ENCODE measurements around the gene FTO. TPM values are rescaled to one million over a fixed set of nuclear protein-coding genes. Genes with fewer than 3 reads are reported as not detected.

FTO gene
- total and polyA plus RNA-seq, 5 donors from 2014 or later, result 58.6 to 97.6 (median 93.4) TPM

DNA sequence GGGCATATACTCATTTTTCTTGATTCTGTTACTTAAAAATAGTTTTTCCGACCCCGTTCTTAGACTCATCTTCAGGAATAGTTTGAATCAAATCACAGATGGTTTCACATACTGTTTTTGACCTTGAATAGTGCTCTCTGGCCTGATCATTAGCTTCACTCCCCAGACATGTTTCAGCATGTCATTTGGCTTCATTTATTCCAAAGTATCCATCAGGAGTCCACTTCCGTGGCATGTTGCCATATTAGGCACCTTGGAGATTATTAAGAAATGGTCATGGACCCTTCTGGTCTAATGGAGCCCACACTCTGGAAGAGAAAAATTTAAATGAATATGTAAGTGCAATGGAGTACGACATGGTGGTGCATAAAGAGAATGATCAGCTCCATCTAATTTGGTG is 222.3 kb downstream of the FTO start:
- no peak overlapping the region for H3K4me3 Mint-ChIP-seq
- Histone ChIP-seq H3K9me3 (ENCODE audit: control insufficient read depth in 2 of 2, low read length in 2 of 2) (no peaks in the 10 kb centered on the region), H3K36me3 (ENCODE audit: control insufficient read depth, insufficient read depth, low read length) (no peaks in the 10 kb centered on the region), H3K27ac (ENCODE audit: insufficient read depth, low read length, poor library complexity, severe bottlenecking) (no peak overlapping the region), H3K4me3 (ENCODE audit: low read depth, low read length) (no peak overlapping the region), H3K27me3 (ENCODE audit: control insufficient read depth, insufficient read depth, low read length) (no peaks in the 10 kb centered on the region), H3K4me1 (ENCODE audit: control insufficient read depth, insufficient read depth, low read length, poor library complexity, severe bottlenecking) (no peaks in the 10 kb centered on the region)
- DNase-seq (no peak), ATAC-seq (ENCODE audit: low read depth in 2 of 2) (no peak)
- no peaks in the 10 kb centered on the region for H3K9me3 Mint-ChIP-seq
- H3K27ac Mint-ChIP-seq, result no peak overlapping the region
- peaks cover 10% of the 10 kb centered on the region for H3K36me3 Mint-ChIP-seq
- H3K27me3 Mint-ChIP-seq, result no peaks in the 10 kb centered on the region
- peaks cover 0 to 7% (median 2%) of the 10 kb centered on the region in 4 donors for H3K4me1 Mint-ChIP-seq

GRCh38 chr16:53932975-53933374 is 229.0 kb downstream of the FTO start:
- Mint-ChIP-seq H3K27me3 (no peaks in the 10 kb centered on the region), H3K4me1 (peaks cover 0 to 5% (median 2%) of the 10 kb centered on the region in 4 donors), H3K4me3 (no peak overlapping the region), H3K9me3 (no peaks in the 10 kb centered on the region), H3K36me3 (peaks cover 45% of the 10 kb centered on the region), H3K27ac (no peak overlapping the region)
- Histone ChIP-seq H3K4me3 (ENCODE audit: low read depth, low read length) (no peak overlapping the region), H3K9me3 (ENCODE audit: control insufficient read depth in 2 of 2, low read length in 2 of 2) (no peaks in the 10 kb centered on the region), H3K27ac (ENCODE audit: insufficient read depth, low read length, poor library complexity, severe bottlenecking) (no peak overlapping the region), H3K36me3 (ENCODE audit: control insufficient read depth, insufficient read depth, low read length) (peaks cover 16% of the 10 kb centered on the region), H3K4me1 (ENCODE audit: control insufficient read depth, insufficient read depth, low read length, poor library complexity, severe bottlenecking) (no peaks in the 10 kb centered on the region), H3K27me3 (ENCODE audit: control insufficient read depth, insufficient read depth, low read length) (no peaks in the 10 kb centered on the region)
- ATAC-seq (ENCODE audit: low read depth in 2 of 2), result no peak
- no peak for DNase-seq

DNA sequence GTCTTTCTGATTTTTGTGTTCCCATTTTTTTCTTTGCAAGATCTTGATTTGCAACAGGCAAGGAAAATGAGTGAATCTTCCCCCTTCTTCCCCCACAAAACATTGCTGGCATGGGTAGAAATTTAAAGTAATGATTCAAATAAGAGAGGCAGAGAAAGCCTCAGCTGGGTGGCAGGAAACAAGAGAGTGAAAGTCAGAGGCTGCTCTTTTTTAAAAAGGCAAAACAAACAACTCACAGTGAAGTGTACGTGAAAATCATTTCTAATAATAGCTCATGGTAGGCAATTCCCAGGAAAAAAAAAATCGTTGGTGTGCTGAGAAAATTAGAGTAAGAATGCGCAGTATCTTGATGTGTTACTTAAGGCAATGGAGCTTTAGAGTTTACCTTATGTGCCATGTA is 229.5 kb downstream of the FTO start:
- H3K36me3 Mint-ChIP-seq, result peaks cover 49% of the 10 kb centered on the region

GRCh38 chr16:53936052-53936451 is 232.1 kb downstream of the FTO start:
- Mint-ChIP-seq H3K27ac (no peak overlapping the region), H3K9me3 (peaks cover 0 to 6% (median 3%) of the 10 kb centered on the region in 7 donors), H3K36me3 (peaks cover 64% of the 10 kb centered on the region), H3K4me1 (peaks cover 0 to 5% (median 1%) of the 10 kb centered on the region in 4 donors), H3K27me3 (no peaks in the 10 kb centered on the region), H3K4me3 (no peak overlapping the region)
- Histone ChIP-seq H3K36me3 (ENCODE audit: control insufficient read depth, insufficient read depth, low read length) (peaks cover 21% of the 10 kb centered on the region), H3K27me3 (ENCODE audit: control insufficient read depth, insufficient read depth, low read length) (no peaks in the 10 kb centered on the region), H3K4me1 (ENCODE audit: control insufficient read depth, insufficient read depth, low read length, poor library complexity, severe bottlenecking) (no peaks in the 10 kb centered on the region), H3K4me3 (ENCODE audit: low read depth, low read length) (no peak overlapping the region), H3K9me3 (ENCODE audit: control insufficient read depth in 2 of 2, low read length in 2 of 2) (no peaks in the 10 kb centered on the region), H3K27ac (ENCODE audit: insufficient read depth, low read length, poor library complexity, severe bottlenecking) (no peak overlapping the region)
- DNase-seq (no peak), ATAC-seq (ENCODE audit: low read depth in 2 of 2) (no peak)

More for the DNA sequence above, 229.5 kb downstream of the FTO start:
- Histone ChIP-seq H3K9me3 (ENCODE audit: control insufficient read depth in 2 of 2, low read length in 2 of 2) (no peaks in the 10 kb centered on the region), H3K27ac (ENCODE audit: insufficient read depth, low read length, poor library complexity, severe bottlenecking) (no peak overlapping the region), H3K27me3 (ENCODE audit: control insufficient read depth, insufficient read depth, low read length) (no peaks in the 10 kb centered on the region), H3K4me1 (ENCODE audit: control insufficient read depth, insufficient read depth, low read length, poor library complexity, severe bottlenecking) (no peaks in the 10 kb centered on the region), H3K36me3 (ENCODE audit: control insufficient read depth, insufficient read depth, low read length) (peaks cover 16% of the 10 kb centered on the region), H3K4me3 (ENCODE audit: low read depth, low read length) (no peak overlapping the region)
- Mint-ChIP-seq H3K9me3 (peaks cover 0 to 2% (median 1%) of the 10 kb centered on the region in 7 donors), H3K27ac (no peak overlapping the region), H3K27me3 (no peaks in the 10 kb centered on the region), H3K4me3 (no peak overlapping the region), H3K4me1 (peaks cover 0 to 5% (median 2%) of the 10 kb centered on the region in 4 donors)
- no peak for DNase-seq
- ATAC-seq (ENCODE audit: low read depth in 2 of 2), result no peak

DNA sequence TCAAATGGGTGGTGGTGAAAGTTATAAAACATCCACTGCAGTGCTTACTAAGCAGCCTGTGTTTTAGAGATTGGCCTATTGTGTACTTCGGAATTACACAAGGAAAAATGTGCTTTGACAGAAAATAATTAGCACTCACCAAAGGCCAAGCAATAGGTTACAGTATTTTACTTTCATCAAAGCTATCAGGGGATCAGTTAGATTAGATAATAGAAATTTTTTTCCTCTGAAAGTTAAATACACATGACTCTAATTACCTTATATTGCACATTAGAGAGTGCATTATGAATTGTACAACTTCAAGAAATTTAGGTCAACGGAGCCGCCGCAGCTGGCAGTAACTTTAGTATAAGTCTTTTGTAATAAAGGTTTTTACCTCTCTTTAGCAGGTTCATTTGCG is 232.6 kb downstream of the FTO start:
- Mint-ChIP-seq H3K27me3 (no peaks in the 10 kb centered on the region), H3K4me1 (peaks cover 0 to 5% (median 1%) of the 10 kb centered on the region in 4 donors), H3K36me3 (peaks cover 67% of the 10 kb centered on the region), H3K4me3 (no peak overlapping the region), H3K27ac (no peak overlapping the region), H3K9me3 (peaks cover 0 to 6% (median 3%) of the 10 kb centered on the region in 7 donors)
- Histone ChIP-seq H3K27ac (ENCODE audit: insufficient read depth, low read length, poor library complexity, severe bottlenecking) (no peak overlapping the region), H3K4me1 (ENCODE audit: control insufficient read depth, insufficient read depth, low read length, poor library complexity, severe bottlenecking) (no peaks in the 10 kb centered on the region), H3K27me3 (ENCODE audit: control insufficient read depth, insufficient read depth, low read length) (no peaks in the 10 kb centered on the region), H3K36me3 (ENCODE audit: control insufficient read depth, insufficient read depth, low read length) (peaks cover 21% of the 10 kb centered on the region), H3K4me3 (ENCODE audit: low read depth, low read length) (no peak overlapping the region), H3K9me3 (ENCODE audit: control insufficient read depth in 2 of 2, low read length in 2 of 2) (no peaks in the 10 kb centered on the region)
- ATAC-seq (ENCODE audit: low read depth in 2 of 2) (no peak), DNase-seq (no peak)

DNA sequence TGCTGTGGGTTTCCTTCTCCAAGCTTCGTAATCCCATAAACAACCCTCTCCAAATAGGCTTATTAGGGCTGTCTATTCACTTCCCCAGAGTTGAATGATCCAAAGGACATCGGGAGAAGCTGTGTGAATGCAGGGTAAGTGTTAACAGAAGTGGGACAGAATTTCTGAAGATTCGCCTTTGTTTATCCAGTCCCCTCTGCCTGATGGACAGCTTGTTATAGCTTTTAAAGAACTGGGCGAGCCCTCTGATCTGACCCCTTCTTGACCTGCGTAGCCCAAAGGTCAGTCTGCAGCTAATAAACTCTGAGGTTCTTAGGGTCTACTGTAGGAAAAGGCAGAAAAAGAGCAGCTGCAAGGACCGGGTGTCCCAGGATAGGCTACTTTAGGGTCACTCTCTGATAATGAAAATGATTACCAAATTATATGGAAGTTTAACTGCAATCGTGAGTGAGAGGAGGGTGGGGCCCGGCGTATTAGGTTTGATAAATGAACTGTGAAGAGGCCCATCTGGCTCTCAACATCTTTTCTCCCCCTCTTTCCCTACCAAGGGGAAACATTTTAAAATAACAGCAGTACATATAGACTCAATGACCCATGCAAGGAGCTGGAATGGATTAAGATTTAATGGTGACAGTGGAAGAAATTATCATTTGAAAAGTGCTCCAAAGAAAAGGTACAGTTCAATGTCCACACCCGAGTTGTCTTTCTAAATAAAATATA is 233.4 kb downstream of the FTO start:
- DNase-seq, result no peak
- Mint-ChIP-seq H3K27ac (no peak overlapping the region), H3K36me3 (peaks cover 75% of the 10 kb centered on the region), H3K9me3 (peaks cover 0 to 6% (median 3%) of the 10 kb centered on the region in 7 donors), H3K27me3 (no peaks in the 10 kb centered on the region), H3K4me1 (peaks cover 0 to 5% (median 1%) of the 10 kb centered on the region in 4 donors), H3K4me3 (no peak overlapping the region)
- Histone ChIP-seq H3K27ac (ENCODE audit: insufficient read depth, low read length, poor library complexity, severe bottlenecking) (no peak overlapping the region), H3K4me1 (ENCODE audit: control insufficient read depth, insufficient read depth, low read length, poor library complexity, severe bottlenecking) (no peaks in the 10 kb centered on the region), H3K27me3 (ENCODE audit: control insufficient read depth, insufficient read depth, low read length) (no peaks in the 10 kb centered on the region), H3K4me3 (ENCODE audit: low read depth, low read length) (no peak overlapping the region), H3K36me3 (ENCODE audit: control insufficient read depth, insufficient read depth, low read length) (peaks cover 21% of the 10 kb centered on the region), H3K9me3 (ENCODE audit: control insufficient read depth in 2 of 2, low read length in 2 of 2) (no peaks in the 10 kb centered on the region)
- no peak for ATAC-seq (ENCODE audit: low read depth in 2 of 2)

- peaks cover 26% of the 10 kb centered on the region for H3K36me3 Mint-ChIP-seq
- H3K27ac Mint-ChIP-seq, result no peak overlapping the region
- DNase-seq (no peak), ATAC-seq (ENCODE audit: low read depth in 2 of 2) (no peak)
- no peaks in the 10 kb centered on the region for H3K27me3 ChIP-seq (ENCODE audit: control insufficient read depth, insufficient read depth, low read length)
- peaks cover 0 to 8% (median 6%) of the 10 kb centered on the region in 4 donors for H3K4me1 Mint-ChIP-seq
- H3K4me3 Mint-ChIP-seq, result no peak overlapping the region
- no peak overlapping the region for H3K27ac ChIP-seq (ENCODE audit: insufficient read depth, low read length, poor library complexity, severe bottlenecking)
- no peak overlapping the region for H3K4me3 ChIP-seq (ENCODE audit: low read depth, low read length)
- H3K9me3 ChIP-seq (ENCODE audit: control insufficient read depth in 2 of 2, low read length in 2 of 2), result no peaks in the 10 kb centered on the region
- H3K4me1 ChIP-seq (ENCODE audit: control insufficient read depth, insufficient read depth, low read length, poor library complexity, severe bottlenecking), result no peaks in the 10 kb centered on the region
- H3K27me3 Mint-ChIP-seq, result no peaks in the 10 kb centered on the region
- peaks cover 0 to 2% (median 0%) of the 10 kb centered on the region in 7 donors for H3K9me3 Mint-ChIP-seq
- H3K36me3 ChIP-seq (ENCODE audit: control insufficient read depth, insufficient read depth, low read length), result peaks cover 4% of the 10 kb centered on the region
Observed at GRCh38 chr16:53944025-53944424, 240.1 kb downstream of the FTO start.

- Histone ChIP-seq H3K4me3 (ENCODE audit: low read depth, low read length) (no peak overlapping the region), H3K27ac (ENCODE audit: insufficient read depth, low read length, poor library complexity, severe bottlenecking) (no peak overlapping the region), H3K36me3 (ENCODE audit: control insufficient read depth, insufficient read depth, low read length) (no peaks in the 10 kb centered on the region), H3K4me1 (ENCODE audit: control insufficient read depth, insufficient read depth, low read length, poor library complexity, severe bottlenecking) (no peaks in the 10 kb centered on the region), H3K9me3 (ENCODE audit: control insufficient read depth in 2 of 2, low read length in 2 of 2) (no peaks in the 10 kb centered on the region), H3K27me3 (ENCODE audit: control insufficient read depth, insufficient read depth, low read length) (no peaks in the 10 kb centered on the region)
- peak in 1 of 3 donors; percentile 50 for DNase-seq
- ATAC-seq (ENCODE audit: low read depth in 2 of 2), result no peak
- H3K4me3 Mint-ChIP-seq, result no peak overlapping the region
- H3K36me3 Mint-ChIP-seq, result peaks cover 12% of the 10 kb centered on the region
- no peaks in the 10 kb centered on the region for H3K9me3 Mint-ChIP-seq
- no peak overlapping the region for H3K27ac Mint-ChIP-seq
- H3K4me1 Mint-ChIP-seq, result peaks cover 0 to 13% (median 7%) of the 10 kb centered on the region in 4 donors
- H3K27me3 Mint-ChIP-seq, result no peaks in the 10 kb centered on the region
Observed at GRCh38 chr16:53945996-53946395, 242.0 kb downstream of the FTO start.

Measured in CD4-positive, CD25-positive, alpha-beta regulatory T cell (primary cell).